IPS-20b (cell line): ENCODE measurements around the gene PCNX3.

ENCODE experiments used
- H3K27ac ChIP-seq: one replicate; pipeline ENCODE4 v1.5.1; 2013; ENCODE audit warnings: low read length
- H3K27me3 ChIP-seq: 2 replicates; pipeline ENCODE4 v1.6.1; 2013; ENCODE audit warnings: mild to moderate bottlenecking, low read length, inconsistent platforms; ENCODE audit not compliant: insufficient read depth
- H3K36me3 ChIP-seq: 2 replicates; pipeline ENCODE4 v1.6.1; 2013; ENCODE audit warnings: low read depth, mild to moderate bottlenecking, inconsistent platforms, low read length, moderate library complexity; ENCODE audit not compliant: insufficient read depth
- H3K4me1 ChIP-seq: 2 replicates; pipeline ENCODE4 v1.6.1; 2013; ENCODE audit warnings: mild to moderate bottlenecking, control low read depth, inconsistent platforms, low read length, moderate library complexity; ENCODE audit not compliant: insufficient read depth
- H3K4me3 ChIP-seq: 2 replicates; pipeline ENCODE4 v1.5.1; 2013; ENCODE audit warnings: mild to moderate bottlenecking, low read length, inconsistent platforms
- H3K9ac ChIP-seq: 2 replicates; pipeline ENCODE4 v1.6.1; 2013; ENCODE audit warnings: low read depth, mild to moderate bottlenecking, inconsistent platforms, low read length, moderate library complexity
- H3K9me3 ChIP-seq: 2 replicates; pipeline ENCODE4 v1.6.1; 2013; ENCODE audit warnings: mild to moderate bottlenecking, low read depth, low read length, inconsistent platforms; ENCODE audit not compliant: insufficient read depth

PCNX3 gene

DNA sequence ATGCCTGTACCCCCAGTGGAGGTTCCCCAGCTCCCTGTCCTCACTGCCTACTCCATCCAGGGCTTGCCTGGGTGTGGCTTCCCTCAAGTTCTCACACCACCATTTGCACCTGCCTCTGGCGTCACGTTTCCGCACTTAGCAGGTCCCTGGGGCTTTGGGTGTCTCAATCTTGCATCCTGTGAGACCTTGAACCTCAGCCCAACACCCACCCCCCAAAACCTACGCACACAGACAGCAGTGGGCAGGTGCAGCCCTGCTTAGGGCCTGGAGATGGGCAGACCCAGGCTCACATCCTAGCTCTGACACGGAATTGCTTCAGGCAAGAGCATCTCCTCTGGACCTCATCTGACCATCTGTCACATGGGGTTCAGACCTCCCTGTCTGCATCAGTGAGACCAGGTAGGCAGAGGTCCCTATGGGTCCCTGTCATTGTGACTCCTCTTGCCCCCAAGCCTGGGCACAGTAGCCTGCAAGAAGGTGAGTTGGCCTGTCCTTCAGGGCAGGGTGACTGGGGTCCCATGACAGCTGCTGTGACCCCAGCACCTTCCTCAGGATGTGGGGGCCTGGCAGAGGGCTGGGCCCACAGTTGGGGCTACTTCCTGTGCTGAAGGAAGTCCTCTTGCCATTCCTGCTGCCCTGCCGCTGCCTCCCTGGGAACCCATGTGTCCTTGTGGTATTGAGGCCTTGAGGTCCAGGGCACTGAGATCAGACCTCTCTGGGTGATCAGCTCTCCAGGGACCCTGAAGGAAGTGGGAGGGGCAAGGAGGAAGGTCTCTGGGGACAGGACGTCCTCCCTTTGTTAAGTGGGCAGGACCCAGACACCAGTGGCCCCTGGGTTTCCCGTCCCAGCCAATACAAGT, 24.3 kb downstream of the PCNX3 start:
- H3K9ac ChIP-seq: no peak overlapping the region
- no peak overlapping the region for H3K27ac ChIP-seq
- peaks cover 21% of the 10 kb centered on the region for H3K36me3 ChIP-seq
- H3K4me1 ChIP-seq: peaks cover 11% of the 10 kb centered on the region; the same call in 1 of the 2 replicates
- H3K27me3 ChIP-seq: no peaks in the 10 kb centered on the region
- H3K9me3 ChIP-seq: no peaks in the 10 kb centered on the region
- no peak overlapping the region for H3K4me3 ChIP-seq

DNA sequence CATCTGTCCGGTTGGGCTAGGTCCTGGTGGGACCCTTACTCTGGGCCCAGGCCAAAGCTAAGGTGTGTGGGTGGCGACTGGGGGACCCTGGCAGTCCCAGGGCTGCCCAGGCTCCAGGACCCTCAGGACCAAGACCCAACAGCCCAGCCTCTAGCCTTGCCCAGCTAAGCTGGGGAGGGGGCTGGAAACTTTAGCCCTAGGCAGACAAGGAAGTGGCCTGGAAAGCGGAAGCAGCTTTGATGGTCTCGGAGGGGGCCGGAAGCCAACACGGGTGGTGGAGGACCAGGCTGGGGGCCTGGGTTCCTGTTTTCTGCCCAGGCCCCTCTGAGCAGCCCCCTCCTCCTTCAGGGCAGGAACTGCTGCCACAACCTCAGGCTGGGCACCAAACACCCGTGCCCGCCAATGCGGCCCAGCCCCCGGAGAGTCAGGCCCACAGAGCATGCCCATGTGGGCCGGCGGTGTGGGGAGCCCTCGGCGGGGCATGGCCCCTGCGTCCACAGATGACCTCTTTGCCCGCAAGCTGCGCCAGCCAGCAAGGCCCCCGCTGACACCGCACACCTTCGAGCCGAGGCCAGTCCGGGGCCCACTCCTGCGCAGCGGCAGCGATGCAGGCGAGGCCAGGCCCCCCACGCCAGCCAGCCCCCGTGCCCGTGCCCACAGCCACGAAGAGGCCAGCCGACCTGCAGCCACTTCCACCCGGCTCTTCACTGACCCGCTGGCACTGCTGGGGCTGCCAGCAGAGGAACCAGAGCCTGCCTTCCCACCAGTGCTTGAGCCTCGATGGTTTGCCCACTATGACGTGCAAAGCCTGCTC, 25.1 kb downstream of the PCNX3 start:
- Histone ChIP-seq H3K27ac (no peak overlapping the region), H3K27me3 (no peaks in the 10 kb centered on the region), H3K9me3 (no peaks in the 10 kb centered on the region), H3K4me1 (peaks cover 11% of the 10 kb centered on the region; the same call in 1 of the 2 replicates), H3K9ac (no peak overlapping the region), H3K36me3 (peaks cover 12% of the 10 kb centered on the region), H3K4me3 (no peak overlapping the region)

DNA sequence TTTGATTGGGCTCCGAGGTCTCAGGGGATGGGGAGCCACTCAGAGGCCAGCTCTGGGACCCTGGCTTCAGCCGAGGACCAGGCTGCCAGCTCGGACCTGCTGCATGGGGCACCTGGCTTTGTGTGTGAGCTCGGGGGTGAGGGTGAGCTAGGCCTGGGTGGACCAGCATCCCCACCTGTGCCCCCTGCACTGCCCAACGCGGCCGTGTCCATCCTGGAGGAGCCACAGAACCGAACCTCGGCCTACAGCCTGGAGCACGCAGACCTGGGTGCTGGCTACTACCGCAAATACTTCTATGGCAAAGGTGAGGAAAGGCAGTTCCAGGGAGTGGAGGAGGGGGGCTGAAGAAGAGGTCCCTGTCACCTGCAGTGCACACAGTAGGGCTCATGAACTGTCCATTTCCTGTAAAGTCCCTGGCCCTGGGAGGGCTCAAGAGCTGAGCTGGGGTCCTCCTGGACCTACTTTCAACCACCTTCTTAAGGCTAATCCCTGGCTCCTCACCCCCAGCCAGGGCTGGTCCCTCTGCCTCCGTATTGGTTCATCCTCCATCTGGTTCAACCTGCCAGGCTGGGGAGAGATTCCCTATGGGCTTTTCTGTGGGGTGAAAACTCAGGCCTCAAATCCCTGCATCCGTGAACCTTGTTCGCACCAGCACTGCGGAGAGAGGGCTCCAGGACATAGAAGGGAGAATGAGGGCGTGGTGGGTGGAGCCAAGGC, 25.9 kb downstream of the PCNX3 start:
- no peak overlapping the region for H3K27ac ChIP-seq
- H3K4me1 ChIP-seq: peaks cover 11% of the 10 kb centered on the region; the same call in 1 of the 2 replicates
- H3K36me3 ChIP-seq: peaks cover 6% of the 10 kb centered on the region; the same call in 1 of the 2 replicates
- peak overlapping the region; percentile 63; the same call in 1 of the 2 replicates for H3K4me3 ChIP-seq
- H3K27me3 ChIP-seq: no peaks in the 10 kb centered on the region; the same call in 1 of the 2 replicates
- no peaks in the 10 kb centered on the region for H3K9me3 ChIP-seq
- peak overlapping the region; percentile 66; the same call in 1 of the 2 replicates for H3K9ac ChIP-seq

DNA sequence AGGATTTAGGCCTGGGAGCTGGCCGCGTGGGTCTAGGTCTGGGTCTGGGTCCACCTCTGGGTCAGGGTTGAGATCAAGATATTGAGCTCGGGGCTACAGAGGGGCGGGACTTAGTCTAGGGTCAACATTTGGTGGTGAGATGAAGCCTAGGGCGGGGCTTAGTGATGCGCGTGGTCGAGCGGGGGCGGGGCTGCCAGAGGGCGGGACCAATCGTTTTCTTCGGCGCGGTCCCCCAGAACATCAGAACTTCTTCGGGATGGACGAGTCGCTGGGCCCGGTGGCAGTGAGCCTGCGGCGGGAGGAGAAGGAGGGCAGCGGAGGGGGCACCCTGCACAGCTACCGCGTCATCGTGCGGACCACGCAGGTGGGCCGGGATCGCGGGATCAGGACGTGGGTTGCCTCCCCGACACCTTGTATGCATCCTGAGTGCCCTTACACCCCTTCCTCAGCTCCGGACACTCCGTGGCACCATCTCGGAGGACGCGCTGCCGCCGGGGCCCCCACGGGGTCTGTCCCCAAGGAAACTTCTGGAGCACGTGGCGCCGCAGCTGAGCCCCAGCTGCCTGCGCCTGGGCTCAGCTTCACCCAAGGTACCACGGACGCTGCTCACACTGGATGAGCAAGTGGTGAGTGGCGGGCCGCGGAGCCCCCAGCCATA, 26.6 kb downstream of the PCNX3 start:
- peak overlapping the region; percentile 63; the same call in 1 of the 2 replicates for H3K4me3 ChIP-seq

DNA sequence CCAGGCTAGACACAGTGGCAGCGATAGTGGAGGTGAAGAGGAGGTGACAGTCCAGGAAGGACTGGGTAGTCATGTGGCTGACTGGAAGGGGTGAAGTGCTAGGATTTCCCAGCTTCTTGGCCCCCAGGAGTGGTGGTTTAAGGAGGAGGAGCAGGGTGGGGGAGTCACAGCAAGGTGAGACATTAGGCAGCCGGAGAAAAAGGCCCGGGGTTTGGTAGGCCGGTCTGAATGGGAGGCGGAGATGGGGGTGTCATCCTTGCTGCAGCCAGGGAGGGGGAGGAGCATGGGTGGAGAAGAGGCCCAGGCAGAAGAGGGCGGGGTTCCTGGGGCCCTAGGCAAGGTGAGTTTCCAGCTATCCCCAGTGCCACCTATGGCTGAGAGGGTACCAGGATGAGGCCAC, 28.4 kb downstream of the PCNX3 start:
- H3K36me3 ChIP-seq: no peaks in the 10 kb centered on the region
- H3K4me3 ChIP-seq: no peak overlapping the region
- H3K27me3 ChIP-seq: no peaks in the 10 kb centered on the region; the same call in 1 of the 2 replicates
- no peaks in the 10 kb centered on the region for H3K9me3 ChIP-seq
- peaks cover 5% of the 10 kb centered on the region; the same call in 1 of the 2 replicates for H3K4me1 ChIP-seq
- H3K27ac ChIP-seq: no peak overlapping the region
- no peak overlapping the region for H3K9ac ChIP-seq

More for the DNA sequence above, 26.6 kb downstream of the PCNX3 start:
- peaks cover 11% of the 10 kb centered on the region; the same call in 1 of the 2 replicates for H3K4me1 ChIP-seq
- no peaks in the 10 kb centered on the region; the same call in 1 of the 2 replicates for H3K27me3 ChIP-seq
- no peak overlapping the region for H3K27ac ChIP-seq
- H3K36me3 ChIP-seq: no peaks in the 10 kb centered on the region; the same call in 1 of the 2 replicates
- no peaks in the 10 kb centered on the region for H3K9me3 ChIP-seq
- H3K9ac ChIP-seq: peak overlapping the region; percentile 66; the same call in 1 of the 2 replicates

DNA sequence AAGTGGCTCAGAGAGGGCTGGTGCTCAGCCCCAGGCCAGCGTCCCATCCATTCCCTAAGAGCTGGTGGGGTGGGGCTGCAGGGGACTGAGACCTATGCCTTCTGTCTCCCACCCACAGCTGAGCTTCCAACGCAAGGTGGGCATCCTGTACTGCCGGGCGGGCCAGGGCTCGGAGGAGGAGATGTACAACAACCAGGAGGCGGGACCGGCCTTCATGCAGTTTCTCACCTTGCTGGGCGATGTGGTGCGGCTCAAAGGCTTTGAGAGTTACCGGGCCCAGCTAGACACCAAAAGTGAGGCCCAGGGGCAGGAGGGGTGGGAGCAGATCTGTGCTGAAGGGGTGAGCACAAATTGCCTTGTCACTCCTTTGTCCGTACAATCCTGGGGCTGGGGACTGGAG, 29.3 kb downstream of the PCNX3 start:
- no peaks in the 10 kb centered on the region; the same call in 1 of the 2 replicates for H3K27me3 ChIP-seq
- no peak overlapping the region for H3K4me3 ChIP-seq
- no peaks in the 10 kb centered on the region for H3K9me3 ChIP-seq
- H3K9ac ChIP-seq: no peak overlapping the region
- H3K27ac ChIP-seq: no peak overlapping the region
- H3K36me3 ChIP-seq: peaks cover 4% of the 10 kb centered on the region; the same call in 1 of the 2 replicates
- H3K4me1 ChIP-seq: peaks cover 5% of the 10 kb centered on the region; the same call in 1 of the 2 replicates

DNA sequence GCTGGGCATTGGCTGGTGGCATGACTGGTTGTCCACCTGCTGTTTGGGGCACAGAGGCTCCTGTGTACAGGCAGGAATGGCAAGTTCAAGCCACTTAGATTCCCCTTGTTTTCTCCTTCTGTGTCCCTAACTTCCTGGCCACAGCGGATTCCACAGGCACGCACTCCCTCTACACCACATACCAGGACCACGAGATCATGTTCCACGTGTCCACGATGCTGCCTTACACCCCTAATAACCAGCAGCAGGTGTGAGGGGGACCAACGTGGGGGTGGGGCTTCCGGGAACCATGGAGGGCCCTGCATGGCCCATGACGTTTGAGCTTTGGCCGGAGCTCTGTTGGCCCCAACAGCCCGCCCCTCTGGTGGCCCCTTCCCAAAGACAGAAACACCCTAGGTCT, 30.1 kb downstream of the PCNX3 start:
- Histone ChIP-seq H3K4me3 (no peak overlapping the region), H3K9ac (no peak overlapping the region), H3K27ac (no peak overlapping the region), H3K27me3 (no peaks in the 10 kb centered on the region; the same call in 1 of the 2 replicates), H3K4me1 (peaks cover 5% of the 10 kb centered on the region; the same call in 1 of the 2 replicates), H3K9me3 (no peaks in the 10 kb centered on the region), H3K36me3 (peaks cover 5% of the 10 kb centered on the region; the same call in 1 of the 2 replicates)

DNA sequence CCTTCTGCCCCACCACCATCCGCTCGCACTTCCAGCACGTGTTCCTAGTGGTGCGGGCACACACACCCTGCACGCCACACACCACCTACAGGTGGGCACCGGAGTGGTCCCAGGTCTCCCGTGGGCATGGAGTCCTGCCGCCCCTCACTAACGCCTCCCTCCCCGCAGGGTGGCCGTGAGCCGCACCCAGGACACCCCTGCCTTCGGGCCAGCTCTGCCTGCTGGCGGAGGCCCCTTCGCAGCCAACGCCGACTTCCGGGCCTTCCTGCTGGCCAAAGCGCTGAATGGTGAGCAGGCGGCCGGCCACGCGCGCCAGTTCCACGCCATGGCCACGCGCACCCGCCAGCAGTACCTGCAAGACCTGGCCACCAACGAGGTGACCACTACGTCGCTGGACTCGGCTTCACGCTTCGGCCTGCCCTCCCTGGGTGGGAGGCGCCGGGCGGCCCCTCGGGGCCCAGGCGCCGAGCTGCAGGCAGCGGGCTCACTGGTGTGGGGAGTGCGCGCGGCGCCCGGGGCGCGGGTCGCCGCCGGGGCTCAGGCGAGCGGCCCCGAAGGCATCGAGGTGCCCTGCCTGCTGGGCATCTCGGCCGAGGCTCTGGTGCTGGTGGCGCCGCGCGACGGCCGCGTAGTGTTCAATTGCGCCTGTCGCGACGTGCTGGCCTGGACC, 30.8 kb downstream of the PCNX3 start:
- Histone ChIP-seq H3K9me3 (no peaks in the 10 kb centered on the region), H3K4me3 (peak overlapping the region; percentile 73; the same call in 1 of the 2 replicates), H3K4me1 (peaks cover 5% of the 10 kb centered on the region; the same call in 1 of the 2 replicates), H3K36me3 (peaks cover 5% of the 10 kb centered on the region; the same call in 1 of the 2 replicates), H3K27me3 (no peaks in the 10 kb centered on the region; the same call in 1 of the 2 replicates), H3K9ac (no peak overlapping the region), H3K27ac (no peak overlapping the region)

DNA sequence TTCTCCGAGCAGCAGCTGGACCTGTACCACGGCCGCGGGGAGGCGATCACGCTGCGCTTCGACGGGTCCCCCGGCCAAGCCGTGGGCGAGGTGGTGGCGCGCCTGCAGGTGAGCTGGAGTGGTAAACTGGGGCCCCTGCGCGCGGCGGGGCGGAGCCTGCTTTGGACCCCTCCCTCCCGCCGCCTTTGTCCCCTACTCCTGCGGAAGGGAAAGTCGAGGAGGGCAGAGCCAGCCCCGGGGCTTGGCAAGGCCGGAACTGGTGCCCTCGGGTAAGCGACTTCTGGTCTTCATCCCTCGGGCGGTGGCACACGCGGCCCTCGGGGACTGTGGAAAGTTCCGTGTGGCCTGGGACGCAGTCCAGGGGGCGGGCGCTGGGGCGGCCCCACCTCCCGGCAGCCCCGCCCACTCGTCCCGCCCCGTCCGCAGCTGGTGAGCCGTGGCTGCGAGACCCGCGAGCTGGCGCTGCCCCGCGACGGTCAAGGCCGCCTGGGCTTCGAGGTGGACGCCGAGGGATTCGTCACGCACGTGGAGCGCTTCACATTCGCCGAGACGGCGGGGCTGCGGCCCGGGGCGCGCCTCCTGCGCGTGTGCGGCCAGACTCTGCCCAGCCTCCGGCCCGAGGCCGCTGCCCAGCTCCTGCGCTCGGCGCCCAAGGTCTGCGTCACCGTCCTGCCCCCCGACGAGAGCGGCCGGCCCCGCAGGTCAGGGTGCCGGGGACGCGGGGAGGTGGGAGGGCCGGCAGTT, 31.6 kb downstream of the PCNX3 start:
- peaks cover 5% of the 10 kb centered on the region; the same call in 1 of the 2 replicates for H3K36me3 ChIP-seq

More for the DNA sequence above, 31.6 kb downstream of the PCNX3 start:
- H3K4me3 ChIP-seq: peak overlapping the region; percentile 73
- H3K9ac ChIP-seq: peak overlapping the region; percentile 41; the same call in 1 of the 2 replicates
- no peaks in the 10 kb centered on the region for H3K9me3 ChIP-seq
- peaks cover 3% of the 10 kb centered on the region; the same call in 1 of the 2 replicates for H3K4me1 ChIP-seq
- H3K27ac ChIP-seq: no peak overlapping the region
- H3K27me3 ChIP-seq: peaks cover 3% of the 10 kb centered on the region; the same call in 1 of the 2 replicates
